Keratinocyte (primary cell): ENCODE data around the gene RAD18. TPM values are rescaled to one million over a fixed set of nuclear protein-coding genes. Genes with fewer than 3 reads are reported as not detected.

Experiments
- DNase-seq: peaks from one replicate; pipeline ENCODE4 v3.0.0-alpha.2; 2011; ENCODE audit warnings: low read depth, missing footprints, low spot score
- FAIRE-seq: peaks from 2 replicates; lab custom pipeline; 2011; peaks lifted over from hg19 to GRCh38; lab: Jason Lieb, UNC
- H2AFZ ChIP-seq: 2 replicates; pipeline ENCODE4 v1.6.0; 2012; ENCODE audit warnings: low read length, control low read depth, inconsistent platforms; ENCODE audit not compliant: control insufficient read depth
- H3K27ac ChIP-seq: 2 replicates; pipeline ENCODE4 v1.5.1; 2011; ENCODE audit warnings: low read length; ENCODE audit not compliant: control insufficient read depth, insufficient read depth
- H3K27me3 ChIP-seq: 3 replicates; pipeline ENCODE4 v1.6.0; 2011; ENCODE audit warnings: low read length; ENCODE audit not compliant: control insufficient read depth, insufficient read depth; ENCODE audit errors: extremely low read depth
- H3K36me3 ChIP-seq, 2 experiments: 2 replicates in 1 of 2; 3 replicates in 1 of 2; pipeline ENCODE4 v1.5.1; 2011; ENCODE audit warnings: low read length in 2 of 2, mild to moderate bottlenecking in 1 of 2; ENCODE audit not compliant: control insufficient read depth in 2 of 2, insufficient read depth in 2 of 2; ENCODE audit errors: extremely low read depth in 1 of 2
- H3K4me1 ChIP-seq: 3 replicates; pipeline ENCODE4 v1.5.1; 2011; ENCODE audit warnings: low read length; ENCODE audit not compliant: control insufficient read depth, insufficient read depth; ENCODE audit errors: extremely low read depth
- H3K4me2 ChIP-seq: 3 replicates; pipeline ENCODE4 v1.6.0; 2011; ENCODE audit warnings: low read depth, low read length; ENCODE audit not compliant: control insufficient read depth, insufficient read depth; ENCODE audit errors: extremely low read depth
- H3K4me3 ChIP-seq, 3 experiments: fragments of 200-600 bp in 1 of 3; sonication (generic) in 1 of 3; 2 replicates in 2 of 3; 3 replicates in 1 of 3; pipeline ENCODE4 v1.5.1; 2011 to 2016; ENCODE audit warnings: low read length in 3 of 3, mild to moderate bottlenecking in 3 of 3, control low read depth in 2 of 3, inconsistent platforms in 1 of 3, low read depth in 1 of 3, mixed read lengths in 1 of 3, mixed run types in 1 of 3, moderate library complexity in 1 of 3; ENCODE audit not compliant: control insufficient read depth in 2 of 3, insufficient read depth in 2 of 3; ENCODE audit errors: extremely low read depth in 1 of 3
- H3K79me2 ChIP-seq: 2 replicates; pipeline ENCODE4 v1.6.0; 2012; ENCODE audit warnings: low read length; ENCODE audit not compliant: control insufficient read depth, insufficient read depth
- H3K9ac ChIP-seq: 3 replicates; pipeline ENCODE4 v1.6.0; 2011; ENCODE audit warnings: low read length; ENCODE audit not compliant: control insufficient read depth, insufficient read depth; ENCODE audit errors: extremely low read depth
- H3K9me1 ChIP-seq: 3 replicates; pipeline ENCODE4 v1.6.0; 2011; ENCODE audit warnings: low read length; ENCODE audit not compliant: control insufficient read depth, insufficient read depth; ENCODE audit errors: extremely low read depth
- H3K9me3 ChIP-seq: 2 replicates; pipeline ENCODE4 v1.5.1; 2012; ENCODE audit warnings: low read depth, low read length; ENCODE audit not compliant: control insufficient read depth
- H4K20me1 ChIP-seq: 3 replicates; pipeline ENCODE4 v1.6.0; 2011; ENCODE audit warnings: low read length; ENCODE audit not compliant: control insufficient read depth, insufficient read depth; ENCODE audit errors: extremely low read depth
- EZH2 ChIP-seq: IDR thresholded peaks from one replicate; pipeline ENCODE4 v1.6.1; 2012; ENCODE audit warnings: inconsistent platforms, mild to moderate bottlenecking, low read length, moderate library complexity
- dilution Hi-C: fragments of 300-500 bp; cut with MboI; formaldehyde crosslinking; loops from one replicate; pipeline ENCODE4 v1.7.0; 2020; ENCODE audit warnings: low sequenced_read_pairs; ENCODE audit not compliant: extremely low pct_ligation_motif_present
- polyA plus RNA-seq, 5 experiments: library from polyadenylated mRNA; depleted of rRNA in 3 of 5; stranded (reverse) in 3 of 5; stranded (forward) in 1 of 5; unstranded in 1 of 5; fragments of >200 nt; gene quantifications; 1 replicate in 1 of 5; 2 replicates in 3 of 5; 3 replicates in 1 of 5; pipeline versions ENCODE4 v1.2.1 to v1.2.3, GENCODE V29; 2011 to 2012; ENCODE audit warnings: missing spikeins in 2 of 5, low read depth in 1 of 5, low replicate concordance in 1 of 5
- TF ChIP-seq, protein P1 (sequence below), 3 experiments: IDR thresholded peaks in 1 of 3; conservative IDR thresholded peaks in 1 of 3; optimal IDR thresholded peaks in 1 of 3; 2 replicates in 2 of 3; 3 replicates in 1 of 3; pipeline versions ENCODE3 to v1.5.1; 2011; ENCODE audit warnings: low read length in 3 of 3, mild to moderate bottlenecking in 3 of 3, moderate library complexity in 2 of 3, control low read depth in 1 of 3, inconsistent platforms in 1 of 3; ENCODE audit not compliant: insufficient read depth in 2 of 3; ENCODE audit errors: extremely low read depth in 1 of 3

The RAD18 gene
- polyA plus RNA-seq, 1 donor (not counting 4 experiments of a cell fraction or from before 2014, with no cell fraction given), result 16.0 TPM

DNA sequence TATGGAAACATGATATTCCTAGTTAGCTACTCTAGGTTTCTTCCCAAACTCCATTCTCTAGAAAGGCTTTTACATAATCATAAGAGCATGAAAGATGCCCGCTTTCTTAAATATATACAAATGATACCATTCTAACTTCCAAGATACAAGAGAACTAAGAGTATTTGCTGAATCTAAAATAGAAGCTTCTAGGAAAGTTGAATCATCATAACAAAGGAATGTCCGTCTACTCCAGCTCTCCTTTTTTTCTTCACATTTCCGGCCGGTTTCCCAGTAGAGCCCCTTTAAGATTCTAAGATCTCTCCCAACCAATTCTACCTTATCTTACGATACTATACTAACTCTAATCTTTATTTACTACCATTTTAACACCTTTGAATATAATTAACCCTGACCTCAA lies 60.1 kb downstream of the RAD18 start:
- dilution Hi-C loops, result no loop called here
- H3K9me3 ChIP-seq, result no peaks in the 10 kb centered on the region
- no peak overlapping the region for H3K27ac ChIP-seq
- H4K20me1 ChIP-seq, result no peaks in the 10 kb centered on the region
- H3K4me3 ChIP-seq, result no peak overlapping the region
- no peak overlapping the region for H3K9ac ChIP-seq
- no peaks in the 10 kb centered on the region for H3K36me3 ChIP-seq
- no peaks in the 10 kb centered on the region for H3K27me3 ChIP-seq
- no peak for FAIRE-seq
- H3K4me2 ChIP-seq, result no peak overlapping the region
- no peak for DNase-seq
- no peaks in the 10 kb centered on the region for H3K79me2 ChIP-seq
- H3K4me1 ChIP-seq, result no peaks in the 10 kb centered on the region
- no peak for TF ChIP-seq EZH2
- TF ChIP-seq, protein P1, sequence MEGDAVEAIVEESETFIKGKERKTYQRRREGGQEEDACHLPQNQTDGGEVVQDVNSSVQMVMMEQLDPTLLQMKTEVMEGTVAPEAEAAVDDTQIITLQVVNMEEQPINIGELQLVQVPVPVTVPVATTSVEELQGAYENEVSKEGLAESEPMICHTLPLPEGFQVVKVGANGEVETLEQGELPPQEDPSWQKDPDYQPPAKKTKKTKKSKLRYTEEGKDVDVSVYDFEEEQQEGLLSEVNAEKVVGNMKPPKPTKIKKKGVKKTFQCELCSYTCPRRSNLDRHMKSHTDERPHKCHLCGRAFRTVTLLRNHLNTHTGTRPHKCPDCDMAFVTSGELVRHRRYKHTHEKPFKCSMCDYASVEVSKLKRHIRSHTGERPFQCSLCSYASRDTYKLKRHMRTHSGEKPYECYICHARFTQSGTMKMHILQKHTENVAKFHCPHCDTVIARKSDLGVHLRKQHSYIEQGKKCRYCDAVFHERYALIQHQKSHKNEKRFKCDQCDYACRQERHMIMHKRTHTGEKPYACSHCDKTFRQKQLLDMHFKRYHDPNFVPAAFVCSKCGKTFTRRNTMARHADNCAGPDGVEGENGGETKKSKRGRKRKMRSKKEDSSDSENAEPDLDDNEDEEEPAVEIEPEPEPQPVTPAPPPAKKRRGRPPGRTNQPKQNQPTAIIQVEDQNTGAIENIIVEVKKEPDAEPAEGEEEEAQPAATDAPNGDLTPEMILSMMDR (optimal IDR thresholded peaks at IDR 0.05 in 1 of 3, IDR thresholded peaks at IDR 0.05 in 1 of 3, conservative IDR thresholded peaks at IDR 0.05 in 1 of 3; ENCODE audit: extremely low read depth in 1 of 3, insufficient read depth in 2 of 3, low read length in 3 of 3), result no peak
- H2AFZ ChIP-seq, result no peak overlapping the region
- H3K9me1 ChIP-seq, result no peaks in the 10 kb centered on the region

DNA sequence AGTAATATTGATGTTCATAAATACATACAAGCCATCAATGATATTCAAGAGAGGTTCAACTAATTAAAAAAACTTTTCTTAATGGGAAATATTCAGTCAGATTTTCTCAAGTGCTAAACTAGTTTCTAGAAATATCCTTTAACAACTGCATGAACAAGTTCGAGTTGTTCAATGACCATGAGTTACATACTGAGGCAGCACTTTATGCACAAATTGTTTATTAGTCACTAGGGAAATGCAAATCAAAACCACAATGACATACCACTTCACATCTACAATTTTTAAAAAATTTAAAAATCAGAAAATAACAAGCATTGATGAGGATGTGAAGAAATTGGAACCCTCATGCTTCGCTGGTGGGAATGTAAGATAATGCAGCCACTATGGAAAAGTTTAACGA lies 62.4 kb downstream of the RAD18 start:
- no peak for FAIRE-seq
- H4K20me1 ChIP-seq, result no peaks in the 10 kb centered on the region
- DNase-seq, result no peak
- no peaks in the 10 kb centered on the region for H3K36me3 ChIP-seq
- no peak overlapping the region for H2AFZ ChIP-seq
- H3K9me3 ChIP-seq, result no peaks in the 10 kb centered on the region
- no peak overlapping the region for H3K27ac ChIP-seq
- no peaks in the 10 kb centered on the region for H3K79me2 ChIP-seq
- dilution Hi-C loops, result no loop called here
- H3K27me3 ChIP-seq, result no peaks in the 10 kb centered on the region
- H3K4me3 ChIP-seq, result no peak overlapping the region
- TF ChIP-seq, protein P1 (optimal IDR thresholded peaks at IDR 0.05 in 1 of 3, IDR thresholded peaks at IDR 0.05 in 1 of 3, conservative IDR thresholded peaks at IDR 0.05 in 1 of 3; ENCODE audit: extremely low read depth in 1 of 3, insufficient read depth in 2 of 3, low read length in 3 of 3), result no peak
- no peak for TF ChIP-seq EZH2
- H3K9ac ChIP-seq, result no peak overlapping the region
- H3K4me1 ChIP-seq, result no peaks in the 10 kb centered on the region
- no peaks in the 10 kb centered on the region for H3K9me1 ChIP-seq
- H3K4me2 ChIP-seq, result no peak overlapping the region
